ENCODE measurements around the gene NUDT19. TPM values are rescaled to one million over a fixed set of nuclear protein-coding genes. Genes with fewer than 3 reads are reported as not detected.
"Not testable (repeated sequence)": the region's sequence is repeated elsewhere in the genome, so short reads cannot be mapped to it uniquely, and the experiment has no call there.

NUDT19 gene
- total RNA-seq, 1 donor from 2014 or later: 14.2 TPM

DNA sequence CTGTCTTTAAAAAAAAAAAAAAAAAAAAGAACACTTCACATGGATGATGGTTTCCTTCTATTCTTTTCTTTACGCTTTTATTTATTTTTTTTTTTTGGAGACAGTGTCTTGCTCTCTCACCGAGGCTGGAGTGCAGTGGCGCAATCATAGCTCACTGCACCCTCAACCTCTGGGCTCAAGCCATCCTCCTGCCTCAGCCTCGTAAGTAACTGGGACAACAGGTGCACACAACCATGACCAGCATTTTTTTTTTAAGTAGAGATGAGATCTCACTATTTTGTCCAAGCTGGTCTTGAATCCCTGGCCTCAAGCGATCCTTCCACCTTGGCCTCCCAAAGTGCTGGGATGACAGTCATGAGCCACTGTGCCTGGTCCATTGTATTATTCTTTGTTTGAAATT, 41.0 kb upstream of the NUDT19 start:
- DNase-seq (ENCODE audit: low spot score in 2 of 2, unreplicated experiment in 2 of 2): no peak
- Mint-ChIP-seq H3K4me1 (peaks cover 15% of the 10 kb centered on the region), H3K27me3 (ENCODE audit: low read depth) (no peaks in the 10 kb centered on the region), H3K4me3 (no peak overlapping the region), H3K9me3 (no peaks in the 10 kb centered on the region), H3K27ac (no peak overlapping the region), H3K36me3 (peaks cover 29% of the 10 kb centered on the region)
- TF ChIP-seq CTCF (IDR thresholded peaks at IDR 0.05; ENCODE audit: unreplicated experiment): no peak

GRCh38 chr19:32651729-32652140, 39.9 kb upstream of the NUDT19 start:
- no peak overlapping the region for H3K4me3 Mint-ChIP-seq
- H3K27me3 Mint-ChIP-seq (ENCODE audit: low read depth): no peaks in the 10 kb centered on the region
- H3K4me1 Mint-ChIP-seq: peaks cover 15% of the 10 kb centered on the region
- TF ChIP-seq CTCF (IDR thresholded peaks at IDR 0.05; ENCODE audit: unreplicated experiment): no peak
- DNase-seq (ENCODE audit: low spot score in 2 of 2, unreplicated experiment in 2 of 2): no peak
- H3K9me3 Mint-ChIP-seq: no peaks in the 10 kb centered on the region
- peaks cover 30% of the 10 kb centered on the region for H3K36me3 Mint-ChIP-seq
- no peak overlapping the region for H3K27ac Mint-ChIP-seq

- Mint-ChIP-seq H3K4me1 (peaks cover 15% of the 10 kb centered on the region), H3K27ac (peak overlapping the region; percentile 82), H3K36me3 (peaks cover 25% of the 10 kb centered on the region)
- not testable (repeated sequence) for H3K27me3 Mint-ChIP-seq (ENCODE audit: low read depth); H3K9me3 Mint-ChIP-seq; DNase-seq (ENCODE audit: low spot score in 2 of 2, unreplicated experiment in 2 of 2); H3K4me3 Mint-ChIP-seq
These were observed 39.3 kb upstream of the NUDT19 start for GRCh38 chr19:32652331-32652730.

GRCh38 chr19:32652894-32653598, 38.6 kb upstream of the NUDT19 start:
- no peaks in the 10 kb centered on the region for H3K27me3 Mint-ChIP-seq (ENCODE audit: low read depth)
- peaks cover 15% of the 10 kb centered on the region for H3K4me1 Mint-ChIP-seq
- peak in 1 of 2 experiments; percentile 60 for DNase-seq (ENCODE audit: low spot score in 2 of 2, unreplicated experiment in 2 of 2)
- H3K9me3 Mint-ChIP-seq: no peaks in the 10 kb centered on the region
- no peak overlapping the region for H3K4me3 Mint-ChIP-seq
- no peak for TF ChIP-seq CTCF (IDR thresholded peaks at IDR 0.05; ENCODE audit: unreplicated experiment)
- H3K27ac Mint-ChIP-seq: peak overlapping the region; percentile 82
- H3K36me3 Mint-ChIP-seq: peaks cover 20% of the 10 kb centered on the region

- Mint-ChIP-seq H3K27me3 (ENCODE audit: low read depth) (no peaks in the 10 kb centered on the region), H3K9me3 (no peaks in the 10 kb centered on the region), H3K4me1 (peaks cover 15% of the 10 kb centered on the region), H3K36me3 (peaks cover 17% of the 10 kb centered on the region), H3K4me3 (no peak overlapping the region), H3K27ac (peak overlapping the region; percentile 82)
- DNase-seq (ENCODE audit: low spot score in 2 of 2, unreplicated experiment in 2 of 2): no peak
- no peak for TF ChIP-seq CTCF (IDR thresholded peaks at IDR 0.05; ENCODE audit: unreplicated experiment)
These were observed 38.1 kb upstream of the NUDT19 start for GRCh38 chr19:32653599-32653915.

DNA sequence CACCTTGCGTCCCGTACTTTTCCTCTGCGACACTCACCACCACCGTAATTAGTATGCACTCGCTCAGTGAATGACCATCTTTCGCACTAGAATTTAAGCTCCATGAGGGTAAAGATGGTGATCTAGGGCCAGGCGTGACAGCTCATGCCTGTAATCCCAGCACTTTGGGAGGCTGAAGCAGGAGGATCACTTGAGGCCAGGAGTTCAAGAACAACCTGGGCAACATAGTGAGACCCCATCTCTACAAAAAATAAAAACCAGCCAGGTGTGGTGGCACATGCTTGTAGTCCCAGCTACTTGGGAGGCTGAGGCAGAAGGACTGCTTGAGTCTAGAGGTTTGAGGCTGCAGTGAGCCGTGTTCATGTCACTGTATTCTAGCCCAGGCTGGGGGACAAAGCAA, 35.2 kb upstream of the NUDT19 start:
- not testable (repeated sequence) for H3K4me3 Mint-ChIP-seq; H3K9me3 Mint-ChIP-seq; H3K27me3 Mint-ChIP-seq (ENCODE audit: low read depth); DNase-seq (ENCODE audit: low spot score in 2 of 2, unreplicated experiment in 2 of 2); H3K27ac Mint-ChIP-seq
- Mint-ChIP-seq H3K4me1 (peaks cover 15% of the 10 kb centered on the region), H3K36me3 (peaks cover 10% of the 10 kb centered on the region)

DNA sequence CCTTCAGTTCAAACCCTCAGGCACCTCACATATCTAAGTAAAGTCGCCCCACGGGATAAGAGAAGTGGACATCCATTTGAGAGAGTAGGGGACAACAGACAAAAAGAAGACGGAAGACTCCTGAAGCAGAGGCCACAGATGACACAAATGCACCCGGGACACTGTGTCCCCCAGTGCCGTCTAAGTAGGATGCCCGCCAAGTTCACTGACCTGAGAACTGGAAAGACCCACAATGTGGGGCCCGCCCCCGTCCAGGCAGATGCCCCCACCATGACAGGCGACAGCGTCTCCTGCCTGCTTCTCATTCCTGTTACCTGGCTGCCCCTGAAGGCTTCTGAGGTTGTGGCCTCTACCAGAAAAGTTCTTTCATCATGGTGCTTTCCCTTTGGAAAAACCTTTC, 33.5 kb upstream of the NUDT19 start:
- peaks cover 7% of the 10 kb centered on the region for H3K36me3 Mint-ChIP-seq
- H3K9me3 Mint-ChIP-seq: no peaks in the 10 kb centered on the region
- no peak overlapping the region for H3K27ac Mint-ChIP-seq
- no peak for DNase-seq (ENCODE audit: low spot score in 2 of 2, unreplicated experiment in 2 of 2)
- H3K27me3 Mint-ChIP-seq (ENCODE audit: low read depth): no peaks in the 10 kb centered on the region
- H3K4me1 Mint-ChIP-seq: peaks cover 4% of the 10 kb centered on the region
- no peak for TF ChIP-seq CTCF (IDR thresholded peaks at IDR 0.05; ENCODE audit: unreplicated experiment)
- no peak overlapping the region for H3K4me3 Mint-ChIP-seq
